Gastrocnemius medialis (tissue), 4 donors: ENCODE data around the gene HMCN1.

Experiments
- CTCF ChIP-seq, 5 experiments: fragments of 450-650 bp in 3 of 5; fragments of 200-600 bp in 2 of 5; sonication (generic) in 2 of 5; IDR thresholded peaks in 4 of 5; conservative IDR thresholded peaks in 1 of 5; 1 replicate in 4 of 5; 2 replicates in 1 of 5; pipeline ENCODE4 v1.5.1; 2016 to 2019; ENCODE audit warnings: antibody characterized with exemption in 5 of 5, mild to moderate bottlenecking in 3 of 5, moderate library complexity in 3 of 5
- POLR2A ChIP-seq, 2 donors: fragments of 450-650 bp; IDR thresholded peaks; one replicate each; pipeline ENCODE4 v1.6.1; 2017; ENCODE audit warnings: antibody characterized with exemption in 2 of 2, mild to moderate bottlenecking in 2 of 2, moderate library complexity in 2 of 2

GRCh38 chr1:185860859-185861258 lies 126.7 kb downstream of the HMCN1 start:
- no peak for TF ChIP-seq CTCF (IDR thresholded peaks at IDR 0.05 in 4 of 5, conservative IDR thresholded peaks at IDR 0.05 in 1 of 5)
- no peak for TF ChIP-seq POLR2A (IDR thresholded peaks at IDR 0.05)
